Ishikawa (cell line): ENCODE measurements around the gene TCP11.

Experiments
- CEBPB ChIP-seq: IDR thresholded peaks from 2 replicates; pipeline ENCODE4 v1.6.1; 2012
- EGR1 ChIP-seq: IDR thresholded peaks from 2 replicates; pipeline ENCODE4 v1.6.1; 2012
- EP300 ChIP-seq: IDR thresholded peaks from 2 replicates; pipeline ENCODE4 v1.6.1; 2012; ENCODE audit warnings: borderline replicate concordance
- FOXM1 ChIP-seq: IDR thresholded peaks from 2 replicates; pipeline ENCODE4 v1.6.1; 2012; ENCODE audit warnings: low read depth, borderline replicate concordance
- NFIC ChIP-seq: IDR thresholded peaks from 2 replicates; pipeline ENCODE4 v1.6.1; 2012
- RAD21 ChIP-seq: IDR thresholded peaks from 2 replicates; pipeline ENCODE4 v1.6.1; 2012; ENCODE audit warnings: low read depth
- TAF1 ChIP-seq: IDR thresholded peaks from 2 replicates; pipeline ENCODE4 v1.6.1; 2012; ENCODE audit warnings: low read depth, mild to moderate bottlenecking
- TEAD4 ChIP-seq: IDR thresholded peaks from 2 replicates; pipeline ENCODE4 v1.6.1; 2012
- YY1 ChIP-seq: IDR thresholded peaks from 2 replicates; pipeline ENCODE4 v1.6.1; 2012; ENCODE audit warnings: low read depth
- TF ChIP-seq, protein P1 (sequence below): IDR thresholded peaks from 2 replicates; pipeline ENCODE4 v1.6.1; 2012
- TF ChIP-seq, protein P2 (sequence below): IDR thresholded peaks from 2 replicates; pipeline ENCODE4 v1.6.1; 2012; ENCODE audit warnings: low read depth, mild to moderate bottlenecking

DNA sequence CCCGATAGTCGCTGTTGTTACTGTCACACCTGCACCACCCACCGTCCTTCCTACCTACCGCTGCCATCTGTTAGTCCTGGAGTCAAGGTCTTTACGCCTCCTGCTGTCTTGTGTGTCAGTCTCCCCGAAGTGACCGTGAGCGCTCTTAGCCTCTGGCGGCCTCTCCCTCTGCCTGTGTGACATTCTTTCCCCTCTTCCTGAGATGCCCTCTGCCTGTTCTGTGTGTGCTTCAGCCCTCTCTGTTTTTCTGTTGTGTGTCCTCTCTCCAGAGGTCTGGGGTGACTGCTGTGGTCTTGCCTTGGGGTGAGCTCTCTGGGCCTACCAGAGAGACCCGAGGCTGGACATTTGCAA is 54.9 kb downstream of the TCP11 start:
- TF ChIP-seq YY1 (no peak), RAD21 (no peak), TEAD4 (no peak), EGR1 (no peak), EP300 (no peak), NFIC (no peak), TAF1 (no peak), FOXM1 (no peak), CEBPB (no peak)
- TF ChIP-seq, protein P1, sequence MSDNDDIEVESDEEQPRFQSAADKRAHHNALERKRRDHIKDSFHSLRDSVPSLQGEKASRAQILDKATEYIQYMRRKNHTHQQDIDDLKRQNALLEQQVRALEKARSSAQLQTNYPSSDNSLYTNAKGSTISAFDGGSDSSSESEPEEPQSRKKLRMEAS, result no peak
- TF ChIP-seq, protein P2, sequence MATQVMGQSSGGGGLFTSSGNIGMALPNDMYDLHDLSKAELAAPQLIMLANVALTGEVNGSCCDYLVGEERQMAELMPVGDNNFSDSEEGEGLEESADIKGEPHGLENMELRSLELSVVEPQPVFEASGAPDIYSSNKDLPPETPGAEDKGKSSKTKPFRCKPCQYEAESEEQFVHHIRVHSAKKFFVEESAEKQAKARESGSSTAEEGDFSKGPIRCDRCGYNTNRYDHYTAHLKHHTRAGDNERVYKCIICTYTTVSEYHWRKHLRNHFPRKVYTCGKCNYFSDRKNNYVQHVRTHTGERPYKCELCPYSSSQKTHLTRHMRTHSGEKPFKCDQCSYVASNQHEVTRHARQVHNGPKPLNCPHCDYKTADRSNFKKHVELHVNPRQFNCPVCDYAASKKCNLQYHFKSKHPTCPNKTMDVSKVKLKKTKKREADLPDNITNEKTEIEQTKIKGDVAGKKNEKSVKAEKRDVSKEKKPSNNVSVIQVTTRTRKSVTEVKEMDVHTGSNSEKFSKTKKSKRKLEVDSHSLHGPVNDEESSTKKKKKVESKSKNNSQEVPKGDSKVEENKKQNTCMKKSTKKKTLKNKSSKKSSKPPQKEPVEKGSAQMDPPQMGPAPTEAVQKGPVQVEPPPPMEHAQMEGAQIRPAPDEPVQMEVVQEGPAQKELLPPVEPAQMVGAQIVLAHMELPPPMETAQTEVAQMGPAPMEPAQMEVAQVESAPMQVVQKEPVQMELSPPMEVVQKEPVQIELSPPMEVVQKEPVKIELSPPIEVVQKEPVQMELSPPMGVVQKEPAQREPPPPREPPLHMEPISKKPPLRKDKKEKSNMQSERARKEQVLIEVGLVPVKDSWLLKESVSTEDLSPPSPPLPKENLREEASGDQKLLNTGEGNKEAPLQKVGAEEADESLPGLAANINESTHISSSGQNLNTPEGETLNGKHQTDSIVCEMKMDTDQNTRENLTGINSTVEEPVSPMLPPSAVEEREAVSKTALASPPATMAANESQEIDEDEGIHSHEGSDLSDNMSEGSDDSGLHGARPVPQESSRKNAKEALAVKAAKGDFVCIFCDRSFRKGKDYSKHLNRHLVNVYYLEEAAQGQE, result no peak
